Nephron (organoid): Measurements from ENCODE around the gene SREBF1.

Source experiments
- H3K27ac Mint-ChIP-seq, 3 experiments: 2 replicates each; pipeline ENCODE4 v1.8.0; 2020; ENCODE audit warnings: mixed read lengths in 3 of 3, mild to moderate bottlenecking in 2 of 3, moderate library complexity in 1 of 3
- H3K27me3 Mint-ChIP-seq: 2 replicates; pipeline ENCODE4 v1.8.0; 2021; ENCODE audit warnings: low read depth, mild to moderate bottlenecking, moderate library complexity, mixed read lengths
- H3K36me3 Mint-ChIP-seq: 2 replicates; pipeline ENCODE4 v1.8.0; 2020; ENCODE audit warnings: low read depth, mixed read lengths
- H3K4me1 Mint-ChIP-seq: 2 replicates; pipeline ENCODE4 v1.8.0; 2020; ENCODE audit warnings: mixed read lengths
- H3K4me3 Mint-ChIP-seq, 3 experiments: 2 replicates each; pipeline ENCODE4 v1.8.0; 2020; ENCODE audit warnings: mild to moderate bottlenecking in 3 of 3, mixed read lengths in 3 of 3, moderate library complexity in 2 of 3
- H3K9me3 Mint-ChIP-seq: 2 replicates; pipeline ENCODE4 v1.8.0; 2020; ENCODE audit warnings: mixed read lengths
- CTCF ChIP-seq, 3 experiments: fragments of 200-600 bp; sonication (generic); IDR thresholded peaks; one replicate each; pipeline ENCODE4 v1.5.0; 2021; ENCODE audit warnings: antibody characterized with exemption in 3 of 3; ENCODE audit not compliant: unreplicated experiment in 3 of 3

The SREBF1 gene

GRCh38 chr17:17819561-17819995 lies 17.2 kb downstream of the SREBF1 start:
- H3K27ac Mint-ChIP-seq: no peak overlapping the region
- no peak overlapping the region for H3K4me3 Mint-ChIP-seq
- peaks cover 13% of the 10 kb centered on the region for H3K4me1 Mint-ChIP-seq
- no peaks in the 10 kb centered on the region for H3K27me3 Mint-ChIP-seq
- peaks cover 7% of the 10 kb centered on the region for H3K36me3 Mint-ChIP-seq
- H3K9me3 Mint-ChIP-seq: no peaks in the 10 kb centered on the region
- no peak for TF ChIP-seq CTCF (IDR thresholded peaks at IDR 0.05; ENCODE audit: unreplicated experiment in 3 of 3)

GRCh38 chr17:17819111-17819510 lies 17.7 kb downstream of the SREBF1 start:
- Mint-ChIP-seq H3K27ac (no peak overlapping the region), H3K36me3 (peaks cover 7% of the 10 kb centered on the region), H3K9me3 (no peaks in the 10 kb centered on the region), H3K27me3 (no peaks in the 10 kb centered on the region), H3K4me1 (peaks cover 9% of the 10 kb centered on the region), H3K4me3 (no peak overlapping the region)
- TF ChIP-seq CTCF (IDR thresholded peaks at IDR 0.05; ENCODE audit: unreplicated experiment in 3 of 3): no peak

- Mint-ChIP-seq H3K27me3 (no peaks in the 10 kb centered on the region), H3K36me3 (peaks cover 7% of the 10 kb centered on the region), H3K4me1 (peaks cover 4% of the 10 kb centered on the region), H3K4me3 (no peak overlapping the region), H3K9me3 (no peaks in the 10 kb centered on the region), H3K27ac (no peak overlapping the region)
- TF ChIP-seq CTCF (IDR thresholded peaks at IDR 0.05; ENCODE audit: unreplicated experiment in 3 of 3): no peak
These were observed 18.7 kb downstream of the SREBF1 start for GRCh38 chr17:17818088-17818526.

GRCh38 chr17:17817552-17817947 lies 19.2 kb downstream of the SREBF1 start:
- no peak for TF ChIP-seq CTCF (IDR thresholded peaks at IDR 0.05; ENCODE audit: unreplicated experiment in 3 of 3)
- Mint-ChIP-seq H3K27me3 (no peaks in the 10 kb centered on the region), H3K4me1 (no peaks in the 10 kb centered on the region), H3K4me3 (no peak overlapping the region), H3K9me3 (no peaks in the 10 kb centered on the region), H3K27ac (no peak overlapping the region), H3K36me3 (peaks cover 7% of the 10 kb centered on the region)

GRCh38 chr17:17816831-17817551 lies 19.8 kb downstream of the SREBF1 start:
- no peak for TF ChIP-seq CTCF (IDR thresholded peaks at IDR 0.05; ENCODE audit: unreplicated experiment in 3 of 3)
- Mint-ChIP-seq H3K27me3 (no peaks in the 10 kb centered on the region), H3K36me3 (peaks cover 7% of the 10 kb centered on the region), H3K4me3 (no peak overlapping the region), H3K9me3 (no peaks in the 10 kb centered on the region), H3K27ac (no peak overlapping the region), H3K4me1 (peaks cover 3% of the 10 kb centered on the region)

- Mint-ChIP-seq H3K9me3 (no peaks in the 10 kb centered on the region), H3K27ac (no peak overlapping the region), H3K4me3 (no peak overlapping the region), H3K4me1 (peaks cover 10% of the 10 kb centered on the region), H3K27me3 (no peaks in the 10 kb centered on the region), H3K36me3 (peaks cover 7% of the 10 kb centered on the region)
- no peak for TF ChIP-seq CTCF (IDR thresholded peaks at IDR 0.05; ENCODE audit: unreplicated experiment in 3 of 3)
These were observed 20.5 kb downstream of the SREBF1 start for GRCh38 chr17:17816240-17816814.
